Ascending aorta (tissue), 2 donors: ENCODE data around the gene LRP2. TPM values are rescaled to one million over a fixed set of nuclear protein-coding genes. Genes with fewer than 3 reads are reported as not detected.

Source experiments
- DNase-seq, 2 donors: peaks; one replicate each; pipeline ENCODE4 v3.0.0-alpha.2; 2019; ENCODE audit warnings: low spot score in 2 of 2
- H3K27ac ChIP-seq, 2 donors: fragments of 200-600 bp; sonication (generic); one replicate each; pipeline ENCODE4 v1.5.1; 2016 to 2017; ENCODE audit warnings: mild to moderate bottlenecking in 1 of 2
- H3K27me3 ChIP-seq: fragments of 200-600 bp; sonication (generic); one replicate; pipeline ENCODE4 v1.5.1; 2017
- H3K36me3 ChIP-seq, 2 donors: fragments of 200-600 bp; sonication (generic); one replicate each; pipeline ENCODE4 v1.5.1; 2016
- H3K4me1 ChIP-seq, 2 donors: fragments of 200-600 bp; sonication (generic); one replicate each; pipeline ENCODE4 v1.5.1; 2016 to 2017; ENCODE audit warnings: mild to moderate bottlenecking in 1 of 2
- H3K4me3 ChIP-seq, 2 donors: fragments of 200-600 bp; sonication (generic); one replicate each; pipeline ENCODE4 v1.5.1; 2016 to 2017; ENCODE audit warnings: mild to moderate bottlenecking in 1 of 2
- H3K9me3 ChIP-seq, 2 donors: fragments of 200-600 bp; sonication (generic); one replicate each; pipeline ENCODE4 v1.5.1; 2016
- CTCF ChIP-seq, 3 experiments: fragments of 200-600 bp in 2 of 3; fragments of 450-650 bp in 1 of 3; sonication (generic) in 2 of 3; IDR thresholded peaks; one replicate each; pipeline ENCODE4 v1.5.1; 2016 to 2019; ENCODE audit warnings: antibody characterized with exemption in 3 of 3, mild to moderate bottlenecking in 1 of 3, moderate library complexity in 1 of 3
- intact Hi-C: fragments of 100-400 bp; cut with DNase I; formaldehyde crosslinking; loops from one replicate; pipeline ENCODE4 v1.15.1; 2023
- total RNA-seq: library from RNA; depleted of rRNA; stranded (reverse); fragments of >200 nt; gene quantifications from one replicate; pipeline ENCODE4 v1.1.0, GENCODE V29; 2016

The LRP2 gene
- total RNA-seq, 1 donor from 2014 or later, result not detected

GRCh38 chr2:169358016-169358415, 4.3 kb downstream of the LRP2 start:
- Histone ChIP-seq H3K4me3 (no peak overlapping the region), H3K9me3 (no peaks in the 10 kb centered on the region), H3K36me3 (no peaks in the 10 kb centered on the region), H3K27me3 (peaks cover 14% of the 10 kb centered on the region), H3K27ac (no peak overlapping the region), H3K4me1 (peaks cover 7 to 9% of the 10 kb centered on the region in 2 donors)
- intact Hi-C loops, result no loop called here
- DNase-seq, result no peak
- no peak for TF ChIP-seq CTCF (IDR thresholded peaks at IDR 0.05)

GRCh38 chr2:169354244-169354643, 8.1 kb downstream of the LRP2 start:
- Histone ChIP-seq H3K27me3 (no peaks in the 10 kb centered on the region), H3K4me1 (no peaks in the 10 kb centered on the region), H3K27ac (no peak overlapping the region), H3K4me3 (no peak overlapping the region), H3K36me3 (no peaks in the 10 kb centered on the region), H3K9me3 (no peaks in the 10 kb centered on the region)
- TF ChIP-seq CTCF (IDR thresholded peaks at IDR 0.05), result no peak
- no peak for DNase-seq
- intact Hi-C loops, result no loop called here

GRCh38 chr2:169351725-169352124, 10.6 kb downstream of the LRP2 start:
- no peak for DNase-seq
- Histone ChIP-seq H3K4me3 (no peak overlapping the region), H3K36me3 (no peaks in the 10 kb centered on the region), H3K4me1 (no peaks in the 10 kb centered on the region), H3K27ac (no peak overlapping the region), H3K27me3 (no peaks in the 10 kb centered on the region), H3K9me3 (no peaks in the 10 kb centered on the region)
- intact Hi-C loops, result no loop called here
- TF ChIP-seq CTCF (IDR thresholded peaks at IDR 0.05), result no peak

- H3K9me3 ChIP-seq, result no peaks in the 10 kb centered on the region
- no peak overlapping the region for H3K27ac ChIP-seq
- H3K36me3 ChIP-seq, result no peaks in the 10 kb centered on the region
- TF ChIP-seq CTCF (IDR thresholded peaks at IDR 0.05), result no peak
- DNase-seq, result no peak
- no peaks in the 10 kb centered on the region for H3K4me1 ChIP-seq
- no peaks in the 10 kb centered on the region for H3K27me3 ChIP-seq
- H3K4me3 ChIP-seq, result no peak overlapping the region
- intact Hi-C loops, result no loop called here
Measured at GRCh38 chr2:169349535-169349934, 12.8 kb downstream of the LRP2 start.

GRCh38 chr2:169348321-169349024, 13.9 kb downstream of the LRP2 start:
- no peak for DNase-seq
- no peak for TF ChIP-seq CTCF (IDR thresholded peaks at IDR 0.05)
- Histone ChIP-seq H3K36me3 (no peaks in the 10 kb centered on the region), H3K27ac (no peak overlapping the region), H3K27me3 (no peaks in the 10 kb centered on the region), H3K4me3 (no peak overlapping the region), H3K9me3 (no peaks in the 10 kb centered on the region), H3K4me1 (no peaks in the 10 kb centered on the region)
- intact Hi-C loops, result no loop called here
